HepG2 (cell line): ENCODE data around the gene MGARP. TPM values are rescaled to one million over a fixed set of nuclear protein-coding genes. Genes with fewer than 3 reads are reported as not detected.

Experiments
- ATAC-seq: fragments of 200-7000 bp; cut with Tn5 transposase; 3 replicates; pipeline ENCODE4 v1.9.1; 2020; ENCODE audit warnings: mild to moderate bottlenecking, moderate library complexity
- BruUV-seq: library from RNA; stranded (reverse); fragments of 400-500 nt; replicated peaks from 2 replicates; lab custom pipeline; 2021; lab: Mats Ljungman, UMichigan
- CTCF ChIA-PET: fragments of 300-600 bp; formaldehyde crosslinking; extraction: SDS; loops from one replicate; lab custom pipeline; 2021; ENCODE audit warnings: low total read pairs, inconsistent platforms, low intra/inter-chr PET ratio; lab: Yijun Ruan, JAX
- POLR2A ChIA-PET: fragments of 350-600 bp; sonication (Branson Sonifier 250); formaldehyde crosslinking; loops from one replicate; lab custom pipeline; 2020; ENCODE audit warnings: antibody characterized with exemption, inconsistent platforms; lab: Yijun Ruan, JAX
- DNase-seq: peaks from one replicate; pipeline ENCODE4 v3.0.0-alpha.2; 2015; ENCODE audit warnings: low spot score
- FAIRE-seq: peaks from 3 replicates; lab custom pipeline; 2011; peaks lifted over from hg19 to GRCh38; lab: Jason Lieb, UNC
- H2AFZ ChIP-seq: one replicate; pipeline ENCODE4 v1.6.1; 2011; ENCODE audit warnings: low read length, inconsistent platforms
- H3K27ac ChIP-seq: fragments of 300-600 bp; 3 replicates; pipeline ENCODE4 v1.8.0; 2011; ENCODE audit warnings: mixed run types, mild to moderate bottlenecking, mixed read lengths, low read length, inconsistent platforms; ENCODE audit not compliant: insufficient read depth; ENCODE audit errors: extremely low read length
- H3K27me3 ChIP-seq, 2 experiments: fragments of 200-600 bp in 1 of 2; 2 replicates in 1 of 2; 3 replicates in 1 of 2; pipeline versions ENCODE4 v1.6.0 to v1.8.0; 2011; ENCODE audit warnings: low read length in 2 of 2, mild to moderate bottlenecking in 2 of 2, moderate library complexity in 2 of 2, inconsistent platforms in 1 of 2; ENCODE audit not compliant: insufficient read depth in 2 of 2, control insufficient read depth in 1 of 2
- H3K36me3 ChIP-seq, 2 experiments: fragments of 200-600 bp in 1 of 2; replicated peaks in 1 of 2; 2 replicates in 1 of 2; 3 replicates in 1 of 2; pipeline versions ENCODE4 v1.5.1 to v1.8.0; 2011; ENCODE audit warnings: low read length in 2 of 2, inconsistent platforms in 1 of 2; ENCODE audit not compliant: insufficient read depth in 2 of 2, control insufficient read depth in 1 of 2
- H3K4me1 ChIP-seq: 2 replicates; pipeline ENCODE4 v1.5.1; 2012; ENCODE audit warnings: low read length, inconsistent platforms; ENCODE audit not compliant: insufficient read depth
- H3K4me2 ChIP-seq: 2 replicates; pipeline ENCODE4 v1.6.0; 2011; ENCODE audit warnings: low read depth, low read length, inconsistent platforms
- H3K4me3 ChIP-seq, 3 experiments: fragments of 200-600 bp in 1 of 3; sonication (generic), shearing (Covaris generic) in 1 of 3; replicated peaks in 1 of 3; 2 replicates each; pipeline ENCODE4 v1.5.1; 2011 to 2016; ENCODE audit warnings: low read length in 3 of 3, inconsistent platforms in 2 of 3, low read depth in 2 of 3, mild to moderate bottlenecking in 2 of 3, control low read depth in 1 of 3, mixed read lengths in 1 of 3; ENCODE audit not compliant: insufficient read depth in 1 of 3
- H3K79me2 ChIP-seq: one replicate; pipeline ENCODE4 v1.6.1; 2011; ENCODE audit warnings: low read length, inconsistent platforms; ENCODE audit not compliant: insufficient read depth
- H3K9ac ChIP-seq: 2 replicates; pipeline ENCODE4 v1.6.0; 2011; ENCODE audit warnings: mild to moderate bottlenecking, low read depth, low read length, inconsistent platforms; ENCODE audit not compliant: insufficient read depth
- H3K9me3 ChIP-seq: 2 replicates; pipeline ENCODE4 v1.5.1; 2012; ENCODE audit warnings: mild to moderate bottlenecking, low read length
- H4K20me1 ChIP-seq: 2 replicates; pipeline ENCODE4 v1.6.0; 2011; ENCODE audit warnings: inconsistent platforms, mild to moderate bottlenecking, low read length, moderate library complexity; ENCODE audit not compliant: insufficient read depth
- DMAP1 ChIP-seq: IDR thresholded peaks from 2 replicates; pipeline ENCODE4 v1.6.1; 2016
- KAT7 ChIP-seq: IDR thresholded peaks from 2 replicates; pipeline ENCODE4 v1.6.1; 2018; ENCODE audit warnings: borderline replicate concordance, missing compliant biosample characterization
- NRL ChIP-seq: sonication (generic); formaldehyde crosslinking; IDR thresholded peaks from 2 replicates; pipeline ENCODE4 v1.5.0; 2020; ENCODE audit warnings: missing genetic modification reagents, mild to moderate bottlenecking, moderate library complexity, borderline replicate concordance
- SP5 ChIP-seq: IDR thresholded peaks from 2 replicates; pipeline ENCODE4 v1.6.1; 2016; ENCODE audit warnings: low read depth, borderline replicate concordance
- THAP7 ChIP-seq: sonication (generic); formaldehyde crosslinking; IDR thresholded peaks from 2 replicates; pipeline ENCODE4 v1.8.1; 2023; ENCODE audit warnings: mild to moderate bottlenecking, missing genetic modification reagents
- ZNF160 ChIP-seq: sonication (generic); formaldehyde crosslinking; IDR thresholded peaks from 2 replicates; pipeline ENCODE4 v1.8.0; 2022; ENCODE audit warnings: mild to moderate bottlenecking, inconsistent platforms, missing genetic modification reagents
- ZSCAN20 ChIP-seq: sonication (generic); formaldehyde crosslinking; IDR thresholded peaks from 2 replicates; pipeline ENCODE4 v1.4.0; 2020; ENCODE audit warnings: missing genetic modification reagents, mild to moderate bottlenecking, borderline replicate concordance
- WGBS: methylation state at CpG from one replicate; pipeline ENCODE4 v1.1.6; 2017; ENCODE audit warnings: low lambda C conversion rate; 5-methylcytosine and 5-hydroxymethylcytosine counted together
- in situ Hi-C: cut with HindIII; loops from 2 replicates; pipeline ENCODE4 v1.10.0; 2017; ENCODE audit warnings: low pct_unique_long_range_greater_than_20kb; ENCODE audit not compliant: extremely low pct_ligation_motif_present
- intact Hi-C: fragments of 100-400 bp; cut with micrococcal nuclease; formaldehyde crosslinking; loops from one replicate; pipeline ENCODE4 v1.10.0; 2022; ENCODE audit not compliant: unreplicated experiment
- polyA plus RNA-seq, 8 experiments: library from polyadenylated mRNA; depleted of rRNA in 3 of 8; stranded (reverse) in 7 of 8; unstranded in 1 of 8; fragments of >200 nt; fragmentation: Illumina TruSeq in 4 of 8; extraction: Trizol in 4 of 8; gene quantifications; 2 replicates each; pipeline versions ENCODE4 v1.2.1 to v1.2.3, GENCODE V29; 2011 to 2016; ENCODE audit warnings: low read depth in 4 of 8, missing spikeins in 1 of 8, mixed read lengths in 1 of 8; ENCODE audit not compliant: insufficient read depth in 1 of 8
- total RNA-seq, 5 experiments: library from RNA; depleted of rRNA; stranded (reverse); fragments of >200 nt; fragmentation: Illumina TruSeq; extraction: Trizol; gene quantifications; 2 replicates each; pipeline ENCODE4 v1.2.3, GENCODE V29; 2016; ENCODE audit warnings: low read depth in 1 of 5

The MGARP gene
- total and polyA plus RNA-seq, 2 of the 13 experiments (the other 11 are each of a cell fraction or from before 2014, with no cell fraction given): 0.11 to 0.13 TPM

- Histone ChIP-seq H3K4me1 (peaks cover 16% of the 10 kb centered on the region; the same call in 1 of the 2 replicates), H3K4me2 (no peak overlapping the region), H3K27me3 (no peaks in the 10 kb centered on the region), H3K9me3 (no peaks in the 10 kb centered on the region), H3K36me3 (no peaks in the 10 kb centered on the region), H3K9ac (no peak overlapping the region), H4K20me1 (no peaks in the 10 kb centered on the region), H3K79me2 (no peaks in the 10 kb centered on the region), H2AFZ (peak overlapping the region; percentile 27), H3K4me3 (no peak overlapping the region), H3K27ac (no peak overlapping the region)
- ChIA-PET CTCF (no interaction called here), POLR2A (interaction anchor here (1.2 to 1.3 kb wide), 2 partner anchors 10 to 13 kb away, joined by 3 read pairs; no protein-coding TSS in a partner anchor)
- WGBS: 70% methylated on average over 3 of the region's 3 CpGs
- intact Hi-C loops: no loop called here
- in situ Hi-C loops: no loop called here
- no TSS peak for BruUV-seq
- FAIRE-seq: no peak
- TF ChIP-seq KAT7 (CRISPR knock-in tag) (no peak), ZNF160 (CRISPR knock-in tag) (no peak), ZSCAN20 (no peak), THAP7 (CRISPR knock-in tag) (no peak), SP5 (CRISPR knock-in tag) (no peak), DMAP1 (no peak)
- no peak for ATAC-seq
- no peak for DNase-seq
These were observed 26.3 kb downstream of the MGARP start for GRCh38 chr4:139253713-139254112.

GRCh38 chr4:139253046-139253445, 27.0 kb downstream of the MGARP start:
- no peak overlapping the region for H3K9ac ChIP-seq
- DNase-seq (no peak), ATAC-seq (no peak)
- no peak for TF ChIP-seq NRL (CRISPR knock-in tag)
- TF ChIP-seq, all 625 proteins: peak for 0
- Histone ChIP-seq H3K27me3 (no peaks in the 10 kb centered on the region), H3K27ac (no peak overlapping the region), H3K79me2 (no peaks in the 10 kb centered on the region), H3K9me3 (no peaks in the 10 kb centered on the region), H3K4me2 (no peak overlapping the region), H3K4me1 (peaks cover 16% of the 10 kb centered on the region; the same call in 1 of the 2 replicates), H2AFZ (no peak overlapping the region), H3K4me3 (no peak overlapping the region), H4K20me1 (no peaks in the 10 kb centered on the region), H3K36me3 (no peaks in the 10 kb centered on the region)
- CTCF ChIA-PET: no interaction called here
- POLR2A ChIA-PET: no interaction called here
- FAIRE-seq: no peak
- in situ Hi-C loops (no loop called here), intact Hi-C loops (no loop called here)
- no TSS peak for BruUV-seq
